Urinary bladder (tissue), 4 donors: Measurements from ENCODE around the gene CEP85L. TPM values are rescaled to one million over a fixed set of nuclear protein-coding genes. Genes with fewer than 3 reads are reported as not detected.

ENCODE experiments used
- DNase-seq: peaks from one replicate; pipeline ENCODE4 v3.0.0-alpha.2; 2015; ENCODE audit errors: extremely low spot score
- H3K27ac ChIP-seq: one replicate; pipeline ENCODE4 v1.5.1; 2013; ENCODE audit warnings: low read depth, mild to moderate bottlenecking, moderate library complexity
- H3K36me3 ChIP-seq: one replicate; pipeline ENCODE4 v1.6.1; 2013; ENCODE audit warnings: mild to moderate bottlenecking, moderate library complexity; ENCODE audit not compliant: insufficient read depth
- H3K4me1 ChIP-seq: one replicate; pipeline ENCODE4 v1.6.1; 2013; ENCODE audit warnings: mild to moderate bottlenecking, moderate library complexity; ENCODE audit not compliant: insufficient read depth
- H3K4me3 ChIP-seq: one replicate; pipeline ENCODE4 v1.5.1; 2013; ENCODE audit warnings: low read depth, low read length
- WGBS: extraction: QIAGEN DNeasy Blood & Tissue Kit; methylation state at CpG from one replicate; pipeline ENCODE4 v1.1.7; 2013; 5-methylcytosine and 5-hydroxymethylcytosine counted together
- polyA plus RNA-seq: library from polyadenylated mRNA; stranded (reverse); fragments of 200-250 nt; gene quantifications from one replicate; pipeline ENCODE4 v1.2.3, GENCODE V29; 2013
- total RNA-seq: library from RNA; depleted of rRNA; stranded (reverse); fragments of >200 nt; gene quantifications from one replicate; pipeline ENCODE4 v1.2.3, GENCODE V29; 2014
- donor health status: healthy with polysubstance abuse.
- donor health status: healthy.

The CEP85L gene
- total and polyA plus RNA-seq, 2 donors = 7.8 to 73.4 TPM

GRCh38 chr6:118569498-118569897 lies 81.9 kb downstream of the CEP85L start:
- no peak overlapping the region for H3K4me3 ChIP-seq
- H3K27ac ChIP-seq = no peak overlapping the region
- H3K4me1 ChIP-seq = no peaks in the 10 kb centered on the region
- no peaks in the 10 kb centered on the region for H3K36me3 ChIP-seq
- no peak for DNase-seq
- 99% methylated on average over 1 of the region's 1 CpG for WGBS

- Histone ChIP-seq H3K4me3 (no peak overlapping the region), H3K27ac (no peak overlapping the region), H3K36me3 (no peaks in the 10 kb centered on the region), H3K4me1 (no peaks in the 10 kb centered on the region)
- no peak for DNase-seq
- WGBS = 78% methylated on average over 3 of the region's 3 CpGs
Observed at GRCh38 chr6:118567974-118568373, 83.4 kb downstream of the CEP85L start.

GRCh38 chr6:118565311-118565960 lies 86.0 kb downstream of the CEP85L start:
- H3K4me1 ChIP-seq = no peaks in the 10 kb centered on the region
- H3K27ac ChIP-seq = no peak overlapping the region
- no peak for DNase-seq
- WGBS = 72% methylated on average over 5 of the region's 5 CpGs
- H3K4me3 ChIP-seq = no peak overlapping the region
- H3K36me3 ChIP-seq = no peaks in the 10 kb centered on the region

GRCh38 chr6:118562959-118563358 lies 88.4 kb downstream of the CEP85L start:
- no peak overlapping the region for H3K27ac ChIP-seq
- 78% methylated on average over 1 of the region's 1 CpG for WGBS
- no peaks in the 10 kb centered on the region for H3K4me1 ChIP-seq

GRCh38 chr6:118562248-118562647 lies 89.1 kb downstream of the CEP85L start:
- WGBS = 72% methylated on average over 1 of the region's 1 CpG

More at GRCh38 chr6:118562959-118563358, 88.4 kb downstream of the CEP85L start:
- no peak for DNase-seq
- H3K36me3 ChIP-seq = no peaks in the 10 kb centered on the region
- H3K4me3 ChIP-seq = no peak overlapping the region

GRCh38 chr6:118559659-118560058 lies 91.7 kb downstream of the CEP85L start:
- no peak for DNase-seq
- Histone ChIP-seq H3K27ac (no peak overlapping the region), H3K4me3 (no peak overlapping the region), H3K4me1 (no peaks in the 10 kb centered on the region), H3K36me3 (no peaks in the 10 kb centered on the region)

More at GRCh38 chr6:118562248-118562647, 89.1 kb downstream of the CEP85L start:
- no peaks in the 10 kb centered on the region for H3K36me3 ChIP-seq
- H3K27ac ChIP-seq = no peak overlapping the region
- H3K4me1 ChIP-seq = no peaks in the 10 kb centered on the region
- no peak overlapping the region for H3K4me3 ChIP-seq
- no peak for DNase-seq

- H3K4me1 ChIP-seq = no peaks in the 10 kb centered on the region
- no peak overlapping the region for H3K4me3 ChIP-seq
- DNase-seq = no peak
- no peaks in the 10 kb centered on the region for H3K36me3 ChIP-seq
- no peak overlapping the region for H3K27ac ChIP-seq
- WGBS = 43% methylated on average over 6 of the region's 6 CpGs
Observed at GRCh38 chr6:118558464-118559217, 92.8 kb downstream of the CEP85L start.

GRCh38 chr6:118554698-118555097 lies 96.7 kb downstream of the CEP85L start:
- DNase-seq = no peak
- 51% methylated on average over 1 of the region's 1 CpG for WGBS
- Histone ChIP-seq H3K4me1 (no peaks in the 10 kb centered on the region), H3K36me3 (no peaks in the 10 kb centered on the region), H3K27ac (no peak overlapping the region), H3K4me3 (no peak overlapping the region)

GRCh38 chr6:118553132-118553531 lies 98.3 kb downstream of the CEP85L start:
- DNase-seq = no peak
- no peaks in the 10 kb centered on the region for H3K4me1 ChIP-seq
- H3K27ac ChIP-seq = no peak overlapping the region
- 18% methylated on average over 1 of the region's 1 CpG for WGBS
- H3K36me3 ChIP-seq = no peaks in the 10 kb centered on the region
- no peak overlapping the region for H3K4me3 ChIP-seq

- DNase-seq = no peak
- no peak overlapping the region for H3K4me3 ChIP-seq
- H3K27ac ChIP-seq = no peak overlapping the region
- H3K36me3 ChIP-seq = no peaks in the 10 kb centered on the region
- no peaks in the 10 kb centered on the region for H3K4me1 ChIP-seq
- WGBS = 16% methylated on average over 3 of the region's 3 CpGs
Observed at GRCh38 chr6:118551063-118552053, 100.0 kb downstream of the CEP85L start.

- no peaks in the 10 kb centered on the region for H3K4me1 ChIP-seq
- H3K27ac ChIP-seq = no peak overlapping the region
- DNase-seq = no peak
- H3K4me3 ChIP-seq = no peak overlapping the region
- peaks cover 2% of the 10 kb centered on the region for H3K36me3 ChIP-seq
Observed at GRCh38 chr6:118548613-118549012, 102.8 kb downstream of the CEP85L start.

- 65% methylated on average over 3 of the region's 3 CpGs for WGBS
- Histone ChIP-seq H3K36me3 (peaks cover 2% of the 10 kb centered on the region), H3K27ac (no peak within 1 kb of the TSS), H3K4me1 (no peaks in the 10 kb centered on the region), H3K4me3 (no peak within 1 kb of the TSS)
- DNase-seq = no peak
Observed at GRCh38 chr6:118548136-118548535, 103.3 kb downstream of the CEP85L start, which contains the start of gene PLN. Gene PLN (plus strand): TSS chr6:118548296. CDS start chr6:118558922, 10,626 bp downstream.

- 46% methylated on average over 1 of the region's 1 CpG for WGBS
- Histone ChIP-seq H3K4me1 (no peaks in the 10 kb centered on the region), H3K36me3 (peaks cover 2% of the 10 kb centered on the region), H3K4me3 (no peak overlapping the region), H3K27ac (no peak overlapping the region)
- no peak for DNase-seq
Observed at GRCh38 chr6:118546880-118547218, 104.5 kb downstream of the CEP85L start.
